Dermis microvascular lymphatic vessel endothelial cell (primary cell): ENCODE measurements around the gene GKN1. TPM values are rescaled to one million over a fixed set of nuclear protein-coding genes. Genes with fewer than 3 reads are reported as not detected.
A peak's percentile ranks its signal among the peaks of the same experiment; 100 is the strongest.

ENCODE experiments used
- DNase-seq, 2 donors: peaks; one replicate each; pipeline versions ENCODE4 v3.0.0 to v3.0.0-alpha.2; 2010; ENCODE audit warnings: low read depth in 2 of 2
- total RNA-seq: library from RNA; depleted of rRNA; stranded (reverse); fragments of >200 nt; gene quantifications from 2 replicates; pipeline ENCODE4 v1.2.1, GENCODE V29; 2014

Gene GKN1
- total RNA-seq, 1 donor from 2014 or later = not detected

GRCh38 chr2:68959001-68959400 lies 15.4 kb upstream of the GKN1 start:
- DNase-seq = no peak

- no peak for DNase-seq
Observed at GRCh38 chr2:68961380-68961779, 13.1 kb upstream of the GKN1 start.

- no peak for DNase-seq
Observed at GRCh38 chr2:68964282-68964681, 10.2 kb upstream of the GKN1 start.

- DNase-seq = no peak
Observed at GRCh38 chr2:68968221-68968620, 6.2 kb upstream of the GKN1 start.

GRCh38 chr2:68969736-68970490 lies 4.5 kb upstream of the GKN1 start:
- no peak for DNase-seq

GRCh38 chr2:68970566-68971265 lies 3.7 kb upstream of the GKN1 start:
- no peak for DNase-seq

GRCh38 chr2:68971591-68972231 lies 2.7 kb upstream of the GKN1 start:
- peak in 1 of 2 donors; percentile 31 for DNase-seq

GRCh38 chr2:68974946-68975665 lies 670 bp downstream of the GKN1 start:
- no peak for DNase-seq

GRCh38 chr2:68975844-68976243 lies 1.4 kb downstream of the GKN1 start:
- no peak for DNase-seq

GRCh38 chr2:68977453-68977852 lies 3.0 kb downstream of the GKN1 start:
- no peak for DNase-seq

- no peak for DNase-seq
Observed at GRCh38 chr2:68978098-68978497, 3.7 kb downstream of the GKN1 start.

- DNase-seq = no peak
Observed at GRCh38 chr2:68980956-68981355, 6.5 kb downstream of the GKN1 start.

- no peak for DNase-seq
Observed at GRCh38 chr2:68987021-68987503, 12.6 kb downstream of the GKN1 start.

GRCh38 chr2:68989035-68989434 lies 14.6 kb downstream of the GKN1 start:
- DNase-seq = no peak

- no peak for DNase-seq
Observed at GRCh38 chr2:68992341-68992740, 17.9 kb downstream of the GKN1 start.

GRCh38 chr2:68992933-68993332 lies 18.5 kb downstream of the GKN1 start:
- DNase-seq = no peak

- DNase-seq = no peak
Observed at GRCh38 chr2:68993660-68994059, 19.2 kb downstream of the GKN1 start.

- DNase-seq = no peak
Observed at GRCh38 chr2:68994864-68995263, 20.4 kb downstream of the GKN1 start.

- DNase-seq = no peak
Observed at GRCh38 chr2:68995916-68996315, 21.5 kb downstream of the GKN1 start.

GRCh38 chr2:68997401-68997800 lies 23.0 kb downstream of the GKN1 start:
- DNase-seq = no peak

GRCh38 chr2:69001879-69002278 lies 27.4 kb downstream of the GKN1 start:
- DNase-seq = no peak

GRCh38 chr2:69003731-69004130 lies 29.3 kb downstream of the GKN1 start:
- no peak for DNase-seq
